Neural progenitor cell (in vitro differentiated cells): ENCODE results near the gene PLPP3.

Experiments used
- EZH2 ChIP-seq: fragments of 200-600 bp; sonication (generic); IDR thresholded peaks from 2 replicates; pipeline ENCODE4 v1.6.1; 2017; ENCODE audit warnings: antibody characterized with exemption, mild to moderate bottlenecking, moderate library complexity
- EZH2phosphoT487 ChIP-seq: fragments of 200-600 bp; sonication (generic); IDR thresholded peaks from 2 replicates; pipeline ENCODE4 v1.6.1; 2017; ENCODE audit warnings: antibody characterized with exemption
- TF ChIP-seq, protein P1 (sequence below): fragments of 200-600 bp; sonication (generic); IDR thresholded peaks from 2 replicates; pipeline ENCODE4 v1.5.1; 2017; ENCODE audit warnings: antibody characterized with exemption, mild to moderate bottlenecking

DNA sequence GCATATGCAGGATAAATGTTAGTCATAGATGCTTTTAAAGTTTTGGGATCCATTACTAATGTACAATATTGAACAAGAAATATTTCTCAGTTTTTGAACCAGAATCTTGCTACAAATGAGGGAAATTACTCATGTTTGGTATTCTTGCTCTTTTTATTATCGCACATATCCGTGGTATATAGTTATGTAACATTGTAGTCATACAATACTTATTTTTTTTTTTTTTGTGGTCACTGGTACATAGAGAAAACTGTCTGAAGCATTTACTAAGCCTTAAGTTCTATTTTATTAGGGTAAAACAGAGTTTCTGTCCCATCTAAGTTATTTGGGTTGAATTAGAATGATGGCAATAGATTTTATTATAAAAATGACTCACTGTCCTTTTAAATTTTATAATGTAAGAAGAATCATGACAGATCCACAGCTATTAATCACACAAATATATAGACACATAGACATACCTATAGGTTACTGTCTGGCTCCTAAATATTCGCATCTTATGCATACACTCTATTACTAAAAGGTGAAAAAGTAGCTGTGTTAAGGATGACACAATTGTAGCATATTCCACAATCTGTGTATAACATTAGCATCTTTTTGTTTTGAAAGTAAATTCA lies 47.8 kb upstream of the PLPP3 start:
- TF ChIP-seq, protein P1, sequence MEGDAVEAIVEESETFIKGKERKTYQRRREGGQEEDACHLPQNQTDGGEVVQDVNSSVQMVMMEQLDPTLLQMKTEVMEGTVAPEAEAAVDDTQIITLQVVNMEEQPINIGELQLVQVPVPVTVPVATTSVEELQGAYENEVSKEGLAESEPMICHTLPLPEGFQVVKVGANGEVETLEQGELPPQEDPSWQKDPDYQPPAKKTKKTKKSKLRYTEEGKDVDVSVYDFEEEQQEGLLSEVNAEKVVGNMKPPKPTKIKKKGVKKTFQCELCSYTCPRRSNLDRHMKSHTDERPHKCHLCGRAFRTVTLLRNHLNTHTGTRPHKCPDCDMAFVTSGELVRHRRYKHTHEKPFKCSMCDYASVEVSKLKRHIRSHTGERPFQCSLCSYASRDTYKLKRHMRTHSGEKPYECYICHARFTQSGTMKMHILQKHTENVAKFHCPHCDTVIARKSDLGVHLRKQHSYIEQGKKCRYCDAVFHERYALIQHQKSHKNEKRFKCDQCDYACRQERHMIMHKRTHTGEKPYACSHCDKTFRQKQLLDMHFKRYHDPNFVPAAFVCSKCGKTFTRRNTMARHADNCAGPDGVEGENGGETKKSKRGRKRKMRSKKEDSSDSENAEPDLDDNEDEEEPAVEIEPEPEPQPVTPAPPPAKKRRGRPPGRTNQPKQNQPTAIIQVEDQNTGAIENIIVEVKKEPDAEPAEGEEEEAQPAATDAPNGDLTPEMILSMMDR, result no peak
- TF ChIP-seq EZH2, result no peak
- TF ChIP-seq EZH2phosphoT487, result no peak
